ENCODE measurements around the gene ASCC1.

ASCC1 gene

GRCh38 chr10:72082856-72083789 is 133.0 kb downstream of the ASCC1 start:
- DNase-seq (ENCODE audit: low read depth in 2 of 2): no peak

DNA sequence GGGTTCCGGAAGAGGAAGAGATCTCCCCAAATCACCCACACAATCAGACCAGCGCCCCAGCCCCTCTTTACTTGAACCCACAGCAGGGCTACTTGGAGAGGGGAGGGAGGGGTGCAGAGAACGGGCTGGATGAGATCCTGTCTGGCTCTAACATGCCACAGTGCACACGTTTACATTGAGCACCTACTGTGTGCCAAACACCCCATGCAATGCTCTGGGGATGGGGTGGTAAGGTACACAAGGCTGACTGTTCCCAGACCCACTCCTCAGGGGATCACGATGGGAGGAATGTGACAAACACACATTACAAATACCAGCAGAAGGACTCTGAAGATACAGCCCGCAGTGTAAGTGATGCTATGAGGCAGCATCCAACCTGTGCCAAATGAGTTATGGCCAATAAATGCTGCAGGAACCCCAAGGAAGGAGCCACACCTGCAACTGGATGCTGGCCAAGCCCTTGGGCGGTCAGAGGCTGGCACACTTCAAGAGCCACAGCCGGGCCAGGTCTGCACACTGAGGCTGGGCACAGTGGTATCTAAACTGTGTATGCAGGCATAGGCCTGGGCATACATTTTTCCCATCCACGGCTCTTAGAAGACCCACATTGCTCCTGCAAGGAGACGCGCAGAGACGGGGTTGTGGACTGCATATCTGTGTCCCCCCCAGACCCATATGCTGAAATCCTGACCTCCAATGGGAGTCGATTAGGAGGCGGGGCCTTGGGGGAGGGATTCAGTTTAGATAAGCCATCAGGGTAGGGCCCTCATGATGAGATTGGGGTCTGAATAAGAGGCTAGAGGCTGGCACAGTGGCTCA is 134.1 kb downstream of the ASCC1 start:
- no peak for DNase-seq (ENCODE audit: low read depth in 2 of 2)

DNA sequence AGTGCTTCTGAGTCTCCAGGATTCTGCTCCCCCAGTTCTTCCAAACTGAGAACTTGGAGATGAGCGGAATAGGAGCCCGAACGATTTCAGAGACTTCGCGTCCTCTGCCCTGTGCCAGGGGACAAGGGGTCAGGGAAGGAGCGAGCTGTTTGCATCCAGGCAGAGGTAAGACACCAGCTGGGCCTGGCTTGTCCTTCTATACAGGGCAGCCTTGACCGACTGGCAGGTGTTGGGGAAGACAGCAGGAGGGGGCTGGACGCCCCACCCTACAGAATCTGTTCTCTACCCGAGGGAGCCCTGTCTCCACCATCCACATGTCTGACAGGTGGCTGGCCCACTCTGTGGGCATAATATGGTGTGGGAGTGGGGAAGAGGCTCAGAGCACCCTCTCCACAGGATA is 134.9 kb downstream of the ASCC1 start:
- no peak for DNase-seq (ENCODE audit: low read depth in 2 of 2)

- no peak for DNase-seq (ENCODE audit: low read depth in 2 of 2)
Observed at GRCh38 chr10:72080042-72080975, 135.8 kb downstream of the ASCC1 start.

DNA sequence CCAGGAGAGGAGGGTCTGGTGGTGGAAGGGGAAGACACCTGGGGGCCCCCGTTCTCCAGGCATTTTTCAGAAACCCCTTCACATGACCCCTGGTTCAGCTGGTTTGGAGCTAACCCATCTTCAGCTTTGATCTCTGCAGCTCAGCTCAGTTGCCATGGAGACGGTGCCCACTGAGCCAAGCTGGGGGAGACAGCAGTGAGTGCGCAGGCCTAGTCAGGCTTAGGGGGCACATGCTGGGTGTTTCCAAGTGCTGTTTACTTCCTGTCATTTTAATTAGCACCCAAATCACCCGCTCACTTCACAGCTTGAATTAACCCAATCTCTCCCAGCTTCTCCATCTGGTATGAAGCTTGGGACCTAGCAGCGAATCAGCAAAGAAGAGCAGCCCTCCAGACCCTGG is 136.7 kb downstream of the ASCC1 start:
- no peak for DNase-seq (ENCODE audit: low read depth in 2 of 2)

DNA sequence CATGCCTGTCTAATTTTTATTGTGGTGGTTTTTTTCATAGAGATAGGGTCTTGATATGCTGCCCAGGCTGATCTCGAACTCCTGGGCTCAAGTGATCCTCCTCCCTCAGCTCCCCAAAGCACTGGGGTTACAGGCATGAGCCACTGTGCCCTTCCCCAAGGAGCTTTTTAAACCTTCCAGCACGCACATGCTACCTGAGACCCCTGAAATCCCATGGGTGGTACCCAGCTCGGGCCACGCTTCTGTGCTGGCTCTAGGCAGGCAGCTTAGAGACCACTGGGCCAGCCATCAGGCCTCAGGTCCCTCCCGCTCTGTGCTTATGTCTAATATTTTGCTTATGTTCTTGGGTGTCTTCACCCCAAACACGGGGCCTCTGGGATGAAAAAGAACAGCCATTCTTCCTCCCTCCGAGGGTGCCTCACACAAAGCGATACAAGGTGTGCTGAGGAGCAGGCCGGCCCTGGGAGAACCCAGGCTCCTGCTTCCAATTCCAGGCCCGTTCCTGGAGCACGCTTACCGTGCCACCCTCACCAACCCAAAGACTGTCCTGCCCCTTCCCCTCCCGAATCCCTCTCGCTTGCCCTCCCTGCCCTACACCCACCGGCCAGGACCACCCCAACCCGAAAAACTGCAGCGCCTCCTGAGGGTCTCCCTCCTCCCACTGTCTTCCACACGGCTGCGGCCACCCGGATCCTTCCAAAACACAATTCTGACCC is 138.6 kb downstream of the ASCC1 start:
- no peak for DNase-seq (ENCODE audit: low read depth in 2 of 2)

- no peak for DNase-seq (ENCODE audit: low read depth in 2 of 2)
Observed at GRCh38 chr10:72076756-72077155, 139.3 kb downstream of the ASCC1 start.

GRCh38 chr10:72075376-72076115 is 140.5 kb downstream of the ASCC1 start:
- no peak for DNase-seq (ENCODE audit: low read depth in 2 of 2)

DNA sequence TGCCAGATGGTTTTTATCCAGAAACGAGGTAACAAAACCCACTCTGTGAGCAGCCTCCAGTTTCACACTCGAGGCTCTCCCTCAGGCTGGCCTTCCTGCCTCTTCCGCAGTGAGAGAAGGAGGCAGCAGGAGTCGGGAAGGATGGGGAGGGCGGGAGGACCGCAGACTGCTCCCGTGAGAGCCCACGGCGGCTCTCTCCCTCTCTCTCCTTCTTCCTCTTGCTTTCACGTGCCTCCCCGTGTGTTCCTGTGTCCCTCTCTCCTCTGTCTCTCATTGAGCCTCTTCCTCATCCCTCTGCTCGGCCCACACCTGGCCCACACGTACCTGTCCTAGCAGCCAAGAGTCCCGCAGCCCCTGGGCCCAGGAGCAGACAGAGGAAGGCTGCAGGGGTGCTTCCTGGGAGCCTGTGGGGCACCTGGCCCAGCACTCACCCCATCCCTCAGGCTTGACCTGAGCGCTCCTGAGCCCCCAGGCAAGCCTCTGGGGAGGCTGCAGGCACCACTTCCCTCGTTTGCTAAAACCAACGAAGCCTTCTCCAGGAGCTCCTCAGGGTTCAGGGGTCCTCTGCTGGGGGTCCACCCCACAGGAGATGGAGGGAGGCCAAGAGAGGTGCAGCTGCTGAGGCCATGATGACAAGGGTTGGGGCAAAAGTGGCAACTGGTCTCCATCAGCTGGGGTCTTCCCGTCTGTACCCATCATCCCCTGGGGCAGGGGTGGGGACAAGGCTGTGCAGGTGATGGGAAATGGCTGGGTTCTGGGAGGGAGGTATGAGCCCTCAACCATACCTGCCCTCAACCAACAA is 141.3 kb downstream of the ASCC1 start:
- no peak for DNase-seq (ENCODE audit: low read depth in 2 of 2)

DNA sequence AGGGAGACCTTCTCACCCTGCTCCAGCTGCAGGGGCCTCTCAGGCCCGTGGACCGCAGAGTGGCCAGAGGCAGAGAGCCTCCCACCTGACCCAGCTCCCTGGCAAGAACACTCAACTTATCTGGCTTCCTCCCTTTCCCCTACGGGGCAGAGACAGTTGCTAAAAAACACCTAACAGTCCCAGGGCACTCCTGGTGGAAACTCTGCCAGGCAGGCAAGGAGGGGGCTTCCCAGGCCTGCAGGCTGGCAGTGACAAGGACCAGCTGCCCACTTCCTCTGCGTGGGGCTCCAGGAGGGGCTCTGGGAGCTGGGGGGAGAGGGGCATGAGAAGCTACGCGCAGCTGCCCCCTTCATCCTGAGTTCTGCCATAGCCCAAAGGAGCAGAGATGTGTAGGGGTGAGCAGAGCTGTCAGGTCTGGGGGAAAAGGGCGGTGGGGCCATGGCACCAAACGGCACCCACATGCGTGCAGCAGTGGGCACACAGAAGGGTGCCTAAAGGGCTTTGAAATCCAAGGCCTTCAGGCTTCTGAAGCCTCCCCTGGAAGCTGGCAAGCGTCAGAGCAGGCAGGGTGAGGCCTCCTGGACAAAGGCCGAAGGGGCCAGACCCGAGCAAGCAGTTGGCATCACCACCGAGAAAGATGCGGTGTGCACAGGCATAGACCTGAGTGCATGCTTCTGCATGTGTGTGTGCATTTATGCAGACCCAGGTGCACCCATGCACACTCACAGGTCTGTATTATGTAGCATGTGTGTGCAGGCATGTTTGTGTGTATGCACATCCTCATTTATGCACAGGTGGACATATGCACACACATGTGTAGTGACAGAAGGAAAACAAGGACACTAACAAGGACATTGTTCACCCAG is 142.1 kb downstream of the ASCC1 start:
- no peak for DNase-seq (ENCODE audit: low read depth in 2 of 2)

DNA sequence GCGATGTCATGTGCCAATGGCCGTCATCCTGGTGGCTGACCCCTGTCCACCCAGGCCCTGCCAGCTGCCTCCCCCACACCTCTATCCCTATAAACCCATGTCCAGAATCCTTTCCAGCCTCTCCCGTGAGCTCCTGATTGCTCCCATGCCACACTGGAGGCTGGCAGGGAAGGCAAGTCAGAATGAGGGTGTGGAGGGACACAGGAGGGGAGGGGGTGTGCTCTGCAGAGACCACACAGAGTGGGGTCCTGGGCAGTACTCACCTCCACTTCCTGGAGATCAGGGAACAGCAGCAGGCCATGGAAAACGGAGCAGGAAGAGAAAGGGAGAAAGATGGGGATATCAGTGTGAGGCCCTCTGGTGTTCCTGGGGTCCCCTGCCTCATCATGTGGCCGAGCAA is 143.4 kb downstream of the ASCC1 start:
- no peak for DNase-seq (ENCODE audit: low read depth in 2 of 2)

DNA sequence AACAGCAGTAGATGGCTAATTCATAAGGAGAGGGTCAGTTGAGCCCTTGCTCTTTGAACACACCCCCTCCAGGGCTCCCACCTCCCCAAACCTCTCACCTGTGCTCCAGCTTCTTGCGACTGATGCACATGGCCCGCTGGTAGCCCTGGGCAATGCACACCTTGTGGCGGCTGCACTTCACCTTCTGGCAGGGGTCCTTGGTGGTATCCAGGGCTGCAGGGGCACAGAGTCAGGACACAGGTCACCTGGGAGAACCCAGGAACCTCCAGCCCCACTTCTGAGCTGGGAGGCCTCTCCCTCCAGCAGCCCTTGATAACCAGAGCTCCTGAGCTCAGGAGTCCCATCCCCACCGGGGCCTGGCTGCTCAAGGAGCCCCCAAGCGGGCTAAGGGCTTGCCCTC is 144.0 kb downstream of the ASCC1 start:
- DNase-seq (ENCODE audit: low read depth in 2 of 2): no peak

DNA sequence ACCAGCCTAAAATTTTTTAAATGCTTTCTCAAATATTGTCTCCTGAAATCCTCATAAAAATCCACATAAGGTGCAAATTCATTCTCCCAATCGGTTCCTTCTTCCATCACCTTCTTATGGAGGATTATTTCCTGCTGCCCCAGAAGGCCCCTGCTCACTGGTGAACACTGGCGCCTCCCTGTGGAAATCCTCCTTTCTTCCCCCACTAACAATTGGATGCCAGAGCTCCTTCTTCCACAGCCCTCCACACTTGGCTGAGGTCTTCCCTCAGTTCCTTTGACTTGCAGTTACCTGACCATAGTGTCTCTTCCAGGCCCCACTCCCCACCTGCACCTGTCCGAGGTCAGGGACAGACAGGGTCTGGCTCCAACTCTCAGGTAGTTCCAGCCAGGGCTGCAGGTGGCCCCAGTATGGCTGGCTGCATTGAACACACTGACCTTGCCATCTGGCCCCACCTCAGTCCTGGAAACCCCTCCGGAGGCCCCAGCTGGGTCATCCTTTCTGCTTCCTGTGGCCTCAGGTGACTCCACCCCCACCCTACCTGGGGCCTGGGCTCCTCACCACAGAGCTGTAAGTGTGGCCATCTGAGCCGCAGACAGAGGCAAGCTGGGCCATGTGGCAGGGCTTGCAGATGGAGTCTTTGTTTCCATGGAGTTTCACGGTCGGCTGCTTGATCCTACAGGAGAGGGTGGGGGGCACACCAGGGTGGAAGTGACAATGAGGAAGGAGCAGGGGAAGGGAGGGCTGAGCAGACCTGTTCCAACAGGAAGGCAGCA is 146.1 kb downstream of the ASCC1 start:
- no peak for DNase-seq (ENCODE audit: low read depth in 2 of 2)

GRCh38 chr10:72068901-72069446 is 147.1 kb downstream of the ASCC1 start:
- no peak for DNase-seq (ENCODE audit: low read depth in 2 of 2)

GRCh38 chr10:72068126-72068765 is 147.8 kb downstream of the ASCC1 start:
- no peak for DNase-seq (ENCODE audit: low read depth in 2 of 2)

DNA sequence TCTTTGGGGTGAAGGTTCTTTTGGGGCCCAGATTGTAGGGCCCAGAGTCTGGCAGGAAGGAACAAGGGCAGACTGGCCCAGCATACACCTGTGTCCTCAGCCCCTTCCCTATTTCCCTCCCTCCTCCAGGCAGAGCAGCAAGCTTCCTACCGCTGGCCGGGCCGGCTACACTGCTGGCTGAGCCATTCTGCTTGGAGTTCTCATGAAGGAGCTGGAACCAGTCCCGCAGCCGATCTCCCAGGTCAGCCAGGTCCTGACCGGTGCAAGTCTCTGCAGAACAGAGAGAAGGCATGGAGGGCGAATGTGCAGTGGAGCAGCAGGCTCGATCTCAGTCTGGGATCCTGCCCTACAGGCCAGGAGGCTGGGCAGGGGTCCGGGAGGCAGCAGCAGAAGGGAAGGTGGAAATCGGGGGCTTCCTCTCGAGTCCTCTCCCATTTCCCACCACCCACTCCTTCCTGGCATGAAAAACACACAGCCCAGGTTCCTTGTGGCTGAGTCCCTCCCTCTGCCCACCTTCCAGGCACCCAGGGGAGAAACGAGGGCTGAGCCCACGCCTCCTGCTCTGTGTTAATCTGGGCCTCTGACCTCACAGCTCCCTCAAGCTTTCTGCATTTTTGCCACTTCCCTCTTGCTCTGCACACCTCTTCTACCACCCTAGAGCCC is 148.5 kb downstream of the ASCC1 start:
- no peak for DNase-seq (ENCODE audit: low read depth in 2 of 2)

Measured in stimulated activated CD8-positive, alpha-beta memory T cell treated with anti-CD3 and anti-CD28 coated beads, Interleukin-15, amount 100 ng/mL, for 48 hours (primary cell).